SK-N-MC (cell line): ENCODE data around the gene NHSL2.

Source experiments
- EZH2 ChIP-seq: fragments of 200-600 bp; sonication (generic); IDR thresholded peaks from one replicate; pipeline ENCODE4 v1.6.1; 2017; ENCODE audit warnings: antibody characterized with exemption
- POLR2AphosphoS5 ChIP-seq: IDR thresholded peaks from 2 replicates; pipeline ENCODE4 v1.6.1; 2012; ENCODE audit warnings: mild to moderate bottlenecking, low read depth, low read length, borderline replicate concordance

- TF ChIP-seq POLR2AphosphoS5: peak; percentile 38; the same call in 1 of the 2 replicates
- no peak for TF ChIP-seq EZH2
Observed at GRCh38 chrX:72181178-72182125, 270.8 kb downstream of the NHSL2 start, which contains the start of gene PIN4.
